ENCODE data around the gene USP40.

Gene USP40

GRCh38 chr2:233453111-233453915 is 113.3 kb downstream of the USP40 start:
- no peak for DNase-seq (ENCODE audit: low read depth, low spot score)
- in situ Hi-C loops (cut with HindIII; ENCODE audit: low sequenced_read_pairs), result no loop called here
- no peak for TF ChIP-seq CTCF (IDR thresholded peaks at IDR 0.05; ENCODE audit: low read depth, low read length)
- H3K4me3 ChIP-seq (ENCODE audit: low read depth, low read length), result no peak overlapping the region

GRCh38 chr2:233451950-233452349 is 114.6 kb downstream of the USP40 start:
- TF ChIP-seq CTCF (IDR thresholded peaks at IDR 0.05; ENCODE audit: low read depth, low read length), result no peak
- H3K4me3 ChIP-seq (ENCODE audit: low read depth, low read length), result no peak overlapping the region
- in situ Hi-C loops (cut with HindIII; ENCODE audit: low sequenced_read_pairs), result no loop called here
- no peak for DNase-seq (ENCODE audit: low read depth, low spot score)

- in situ Hi-C loops (cut with HindIII; ENCODE audit: low sequenced_read_pairs), result no loop called here
- no peak for DNase-seq (ENCODE audit: low read depth, low spot score)
- no peak for TF ChIP-seq CTCF (IDR thresholded peaks at IDR 0.05; ENCODE audit: low read depth, low read length)
- H3K4me3 ChIP-seq (ENCODE audit: low read depth, low read length), result no peak overlapping the region
Measured at GRCh38 chr2:233450864-233451575, 115.6 kb downstream of the USP40 start.

GRCh38 chr2:233449921-233450863 is 116.4 kb downstream of the USP40 start:
- in situ Hi-C loops (cut with HindIII; ENCODE audit: low sequenced_read_pairs), result no loop called here
- no peak for TF ChIP-seq CTCF (IDR thresholded peaks at IDR 0.05; ENCODE audit: low read depth, low read length)
- DNase-seq (ENCODE audit: low read depth, low spot score), result no peak

GRCh38 chr2:233449081-233449901 is 117.3 kb downstream of the USP40 start:
- DNase-seq (ENCODE audit: low read depth, low spot score), result peak; percentile 57
- TF ChIP-seq CTCF (IDR thresholded peaks at IDR 0.05; ENCODE audit: low read depth, low read length), result peak; percentile 92
- in situ Hi-C loops (cut with HindIII; ENCODE audit: low sequenced_read_pairs), result no loop called here
- no peak overlapping the region for H3K4me3 ChIP-seq (ENCODE audit: low read depth, low read length)

More at GRCh38 chr2:233449921-233450863, 116.4 kb downstream of the USP40 start:
- no peak overlapping the region for H3K4me3 ChIP-seq (ENCODE audit: low read depth, low read length)
